Choroid plexus epithelial cell (primary cell): ENCODE data around the gene DLEC1.

Experiments used
- DNase-seq: peaks from one replicate; pipeline ENCODE4 v3.0.0-alpha.2; 2010; ENCODE audit warnings: low read depth
- H3K4me3 ChIP-seq: 2 replicates; pipeline ENCODE4 v1.5.1; 2011; ENCODE audit warnings: low read depth, mild to moderate bottlenecking, control low read depth, low read length, moderate library complexity
- TF ChIP-seq, protein P1 (sequence below): conservative IDR thresholded peaks from 2 replicates; pipeline ENCODE4 v1.5.1; 2011; ENCODE audit warnings: low read depth, mild to moderate bottlenecking, control low read depth, inconsistent platforms, low read length, moderate library complexity

Gene DLEC1, protein sequence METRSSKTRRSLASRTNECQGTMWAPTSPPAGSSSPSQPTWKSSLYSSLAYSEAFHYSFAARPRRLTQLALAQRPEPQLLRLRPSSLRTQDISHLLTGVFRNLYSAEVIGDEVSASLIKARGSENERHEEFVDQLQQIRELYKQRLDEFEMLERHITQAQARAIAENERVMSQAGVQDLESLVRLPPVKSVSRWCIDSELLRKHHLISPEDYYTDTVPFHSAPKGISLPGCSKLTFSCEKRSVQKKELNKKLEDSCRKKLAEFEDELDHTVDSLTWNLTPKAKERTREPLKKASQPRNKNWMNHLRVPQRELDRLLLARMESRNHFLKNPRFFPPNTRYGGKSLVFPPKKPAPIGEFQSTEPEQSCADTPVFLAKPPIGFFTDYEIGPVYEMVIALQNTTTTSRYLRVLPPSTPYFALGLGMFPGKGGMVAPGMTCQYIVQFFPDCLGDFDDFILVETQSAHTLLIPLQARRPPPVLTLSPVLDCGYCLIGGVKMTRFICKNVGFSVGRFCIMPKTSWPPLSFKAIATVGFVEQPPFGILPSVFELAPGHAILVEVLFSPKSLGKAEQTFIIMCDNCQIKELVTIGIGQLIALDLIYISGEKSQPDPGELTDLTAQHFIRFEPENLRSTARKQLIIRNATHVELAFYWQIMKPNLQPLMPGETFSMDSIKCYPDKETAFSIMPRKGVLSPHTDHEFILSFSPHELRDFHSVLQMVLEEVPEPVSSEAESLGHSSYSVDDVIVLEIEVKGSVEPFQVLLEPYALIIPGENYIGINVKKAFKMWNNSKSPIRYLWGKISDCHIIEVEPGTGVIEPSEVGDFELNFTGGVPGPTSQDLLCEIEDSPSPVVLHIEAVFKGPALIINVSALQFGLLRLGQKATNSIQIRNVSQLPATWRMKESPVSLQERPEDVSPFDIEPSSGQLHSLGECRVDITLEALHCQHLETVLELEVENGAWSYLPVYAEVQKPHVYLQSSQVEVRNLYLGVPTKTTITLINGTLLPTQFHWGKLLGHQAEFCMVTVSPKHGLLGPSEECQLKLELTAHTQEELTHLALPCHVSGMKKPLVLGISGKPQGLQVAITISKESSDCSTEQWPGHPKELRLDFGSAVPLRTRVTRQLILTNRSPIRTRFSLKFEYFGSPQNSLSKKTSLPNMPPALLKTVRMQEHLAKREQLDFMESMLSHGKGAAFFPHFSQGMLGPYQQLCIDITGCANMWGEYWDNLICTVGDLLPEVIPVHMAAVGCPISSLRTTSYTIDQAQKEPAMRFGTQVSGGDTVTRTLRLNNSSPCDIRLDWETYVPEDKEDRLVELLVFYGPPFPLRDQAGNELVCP (N-terminal part only)

DNA sequence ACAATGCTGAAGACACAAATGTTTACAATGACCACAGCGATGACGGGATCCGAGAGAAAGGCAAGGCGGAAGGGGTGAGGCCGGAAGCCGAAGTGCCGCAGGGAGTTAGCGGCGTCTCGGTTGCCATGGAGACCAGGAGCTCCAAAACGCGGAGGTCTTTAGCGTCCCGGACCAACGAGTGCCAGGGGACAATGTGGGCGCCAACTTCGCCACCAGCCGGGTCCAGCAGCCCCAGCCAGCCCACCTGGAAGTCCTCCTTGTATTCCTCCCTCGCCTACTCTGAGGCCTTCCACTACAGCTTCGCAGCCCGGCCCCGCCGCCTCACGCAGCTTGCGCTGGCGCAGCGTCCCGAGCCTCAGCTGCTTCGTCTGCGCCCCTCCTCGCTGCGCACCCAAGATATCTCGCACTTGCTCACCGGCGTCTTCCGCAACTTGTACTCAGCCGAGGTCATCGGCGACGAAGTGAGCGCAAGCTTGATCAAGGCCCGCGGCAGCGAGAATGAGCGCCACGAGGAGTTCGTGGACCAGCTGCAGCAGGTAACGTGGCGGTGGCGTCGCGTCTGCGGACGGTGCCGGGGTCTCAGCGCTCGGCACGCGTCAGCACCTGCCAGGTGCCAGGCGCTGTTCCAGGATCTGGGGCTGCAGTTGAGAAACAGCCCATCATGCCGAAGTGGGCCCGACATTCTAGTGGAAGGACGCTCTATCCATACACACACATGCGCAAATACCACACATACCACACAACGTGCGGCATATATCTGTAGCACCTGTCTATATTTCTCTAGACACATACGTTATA lies at the start of gene DLEC1:
Gene DLEC1 (plus strand): TSS at position 108 of the 798 bp plus-strand sequence. CDS start 18 bp downstream, at position 126.
- TF ChIP-seq, protein P1, sequence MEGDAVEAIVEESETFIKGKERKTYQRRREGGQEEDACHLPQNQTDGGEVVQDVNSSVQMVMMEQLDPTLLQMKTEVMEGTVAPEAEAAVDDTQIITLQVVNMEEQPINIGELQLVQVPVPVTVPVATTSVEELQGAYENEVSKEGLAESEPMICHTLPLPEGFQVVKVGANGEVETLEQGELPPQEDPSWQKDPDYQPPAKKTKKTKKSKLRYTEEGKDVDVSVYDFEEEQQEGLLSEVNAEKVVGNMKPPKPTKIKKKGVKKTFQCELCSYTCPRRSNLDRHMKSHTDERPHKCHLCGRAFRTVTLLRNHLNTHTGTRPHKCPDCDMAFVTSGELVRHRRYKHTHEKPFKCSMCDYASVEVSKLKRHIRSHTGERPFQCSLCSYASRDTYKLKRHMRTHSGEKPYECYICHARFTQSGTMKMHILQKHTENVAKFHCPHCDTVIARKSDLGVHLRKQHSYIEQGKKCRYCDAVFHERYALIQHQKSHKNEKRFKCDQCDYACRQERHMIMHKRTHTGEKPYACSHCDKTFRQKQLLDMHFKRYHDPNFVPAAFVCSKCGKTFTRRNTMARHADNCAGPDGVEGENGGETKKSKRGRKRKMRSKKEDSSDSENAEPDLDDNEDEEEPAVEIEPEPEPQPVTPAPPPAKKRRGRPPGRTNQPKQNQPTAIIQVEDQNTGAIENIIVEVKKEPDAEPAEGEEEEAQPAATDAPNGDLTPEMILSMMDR: no peak
- peak; percentile 62 for DNase-seq
- peak within 1 kb of the TSS; percentile 52 for H3K4me3 ChIP-seq

DNA sequence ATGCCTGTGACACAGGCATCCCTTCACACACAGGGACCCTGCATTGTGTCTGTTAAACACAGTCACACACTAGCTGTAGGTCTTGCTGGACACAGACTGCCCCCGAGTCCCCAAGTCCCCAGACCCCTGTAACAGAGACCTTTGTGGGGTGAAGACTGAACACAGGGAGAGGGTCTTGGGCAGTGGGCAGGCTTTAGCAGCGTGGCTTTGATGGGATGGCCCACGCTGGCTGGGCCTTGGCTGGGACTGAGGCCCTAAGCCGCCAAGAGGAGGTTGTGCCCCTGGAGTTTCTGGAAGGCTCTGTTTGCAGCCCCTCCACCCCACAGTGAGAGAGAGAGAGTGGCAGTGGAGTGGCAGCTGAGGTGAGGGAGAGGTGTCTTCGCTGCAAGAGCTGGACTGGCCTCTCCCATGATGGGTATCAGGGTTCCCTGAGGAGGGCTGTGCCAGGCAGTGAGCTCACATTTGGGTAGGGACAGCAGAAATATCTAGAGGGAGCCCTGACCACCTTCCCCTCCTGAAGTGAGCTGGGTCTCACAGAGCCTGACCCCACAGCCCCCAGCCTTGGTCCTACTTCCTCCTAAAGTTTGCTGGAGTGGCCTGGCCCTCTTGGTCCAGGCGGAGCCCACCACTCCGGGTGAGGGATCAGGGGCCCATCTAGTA lies 49.1 kb upstream of the DLEC1 start:
- TF ChIP-seq, protein P1: no peak
- no peak for DNase-seq
- no peak overlapping the region for H3K4me3 ChIP-seq

DNA sequence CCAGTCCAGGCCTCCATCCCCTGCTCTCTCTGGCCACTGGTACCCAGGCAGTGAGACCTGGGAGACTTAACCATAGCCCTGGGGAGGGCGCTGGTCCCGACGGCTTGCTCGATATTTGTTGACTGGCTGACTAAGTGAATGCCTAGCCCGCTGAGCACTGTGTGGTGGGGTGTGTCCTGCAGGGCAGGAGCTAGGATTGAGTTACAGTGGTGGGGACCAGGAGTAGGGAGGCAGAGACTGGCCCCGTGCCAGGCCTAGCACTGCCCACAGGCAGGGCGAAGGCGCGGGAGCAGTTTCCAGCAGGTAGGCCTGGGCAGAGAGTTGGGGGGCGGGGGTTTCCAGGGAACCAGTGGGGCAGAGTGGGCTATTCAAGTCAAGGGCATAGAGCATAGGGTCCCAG lies 48.5 kb upstream of the DLEC1 start, which contains the start of gene VILL:
Gene VILL (plus strand): TSS at position 260 of the 400 bp plus-strand sequence. CDS start 2,887 bp downstream, outside the sequence.
- TF ChIP-seq, protein P1: no peak
- no peak within 1 kb of the TSS for H3K4me3 ChIP-seq
- no peak for DNase-seq

DNA sequence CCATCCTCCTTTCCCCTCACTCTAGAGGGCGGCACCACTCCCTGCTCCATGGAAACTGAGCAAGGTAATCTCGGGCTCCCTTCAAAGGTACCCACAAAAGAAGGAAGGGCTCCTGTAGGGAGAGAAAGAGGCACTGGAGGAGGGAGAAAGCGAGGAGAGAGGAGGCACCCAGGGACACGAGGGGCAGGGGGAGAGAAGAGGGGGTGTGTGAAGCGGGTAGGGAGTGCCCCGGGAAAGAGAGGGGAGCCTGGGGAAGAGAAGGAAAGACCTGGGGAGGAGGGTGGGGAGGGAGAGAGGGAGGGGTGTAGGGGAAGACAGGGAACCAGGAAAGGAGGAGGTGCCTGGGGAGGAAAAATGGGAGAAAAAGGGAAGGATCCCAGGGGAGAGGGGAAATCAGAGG lies 47.9 kb upstream of the DLEC1 start:
- TF ChIP-seq, protein P1: no peak
- no peak overlapping the region for H3K4me3 ChIP-seq
- DNase-seq: no peak

DNA sequence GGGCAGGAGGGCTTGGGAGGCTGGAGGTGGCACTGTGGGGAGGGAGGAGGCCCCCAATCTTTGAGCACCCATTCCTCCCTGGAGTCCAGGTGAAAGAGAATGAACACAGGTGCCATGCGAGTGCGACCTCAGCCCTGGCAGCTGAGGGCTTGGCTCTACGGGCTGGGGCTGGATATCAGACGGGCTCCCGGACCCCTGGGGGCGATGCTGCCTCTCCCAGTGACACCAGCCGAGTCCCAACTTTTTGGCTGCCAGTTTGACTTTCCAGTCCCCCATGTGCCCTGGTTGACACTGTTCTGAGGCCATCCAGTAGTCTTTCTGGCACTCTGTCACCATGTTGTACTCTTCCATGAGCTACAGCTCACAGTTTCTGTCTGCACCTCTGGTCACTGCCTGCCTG lies 47.2 kb upstream of the DLEC1 start:
- TF ChIP-seq, protein P1: no peak
- no peak overlapping the region for H3K4me3 ChIP-seq
- DNase-seq: no peak
